CD14-positive monocyte (primary cell): ENCODE data around the gene CDH16. TPM values are rescaled to one million over a fixed set of nuclear protein-coding genes. Genes with fewer than 3 reads are reported as not detected.
A peak's percentile ranks its signal among the peaks of the same experiment; 100 is the strongest.
"Not testable (repeated sequence)": the region's sequence is repeated elsewhere in the genome, so short reads cannot be mapped to it uniquely, and the experiment has no call there.

Source experiments
- DNase-seq, 3 donors: peaks; one replicate each; pipeline ENCODE4 v3.0.0-alpha.2; 2011 to 2022
- H2AFZ ChIP-seq: 2 replicates; pipeline ENCODE4 v1.6.0; 2012; ENCODE audit warnings: mild to moderate bottlenecking, low read depth, low read length, inconsistent platforms; ENCODE audit not compliant: insufficient read depth, poor library complexity, severe bottlenecking
- H3K27ac ChIP-seq, 2 donors: 1 replicate in 1 of 2; 2 replicates in 1 of 2; pipeline ENCODE4 v1.5.1; 2012 to 2013; ENCODE audit warnings: low read length in 2 of 2, control low read depth in 1 of 2, inconsistent platforms in 1 of 2, low read depth in 1 of 2, mild to moderate bottlenecking in 1 of 2
- H3K27me3 ChIP-seq, 2 donors: one replicate each; pipeline versions ENCODE4 v1.6.0 to v1.6.1; 2011 to 2013; ENCODE audit warnings: low read length in 2 of 2; ENCODE audit not compliant: control insufficient read depth in 2 of 2, insufficient read depth in 2 of 2
- H3K36me3 ChIP-seq, 2 donors: replicated peaks in 1 of 2; 1 replicate in 1 of 2; 2 replicates in 1 of 2; pipeline versions ENCODE4 v1.5.1 to v1.6.1; 2012 to 2013; ENCODE audit warnings: low read length in 2 of 2, control low read depth in 1 of 2, inconsistent platforms in 1 of 2, mild to moderate bottlenecking in 1 of 2; ENCODE audit not compliant: insufficient read depth in 2 of 2, control insufficient read depth in 1 of 2
- H3K4me1 ChIP-seq, 2 donors: 1 replicate in 1 of 2; 2 replicates in 1 of 2; pipeline versions ENCODE4 v1.5.1 to v1.6.1; 2012 to 2013; ENCODE audit warnings: low read length in 2 of 2, control low read depth in 1 of 2, inconsistent platforms in 1 of 2, mild to moderate bottlenecking in 1 of 2, moderate library complexity in 1 of 2; ENCODE audit not compliant: insufficient read depth in 2 of 2, control insufficient read depth in 1 of 2
- H3K4me2 ChIP-seq: replicated peaks from 2 replicates; pipeline ENCODE3; 2012; ENCODE audit warnings: low read length, moderate library complexity, mild to moderate bottlenecking; ENCODE audit not compliant: poor library complexity, severe bottlenecking; ENCODE audit errors: extremely low read depth
- H3K4me3 ChIP-seq, 3 experiments: fragments of 200-600 bp in 1 of 3; sonication (generic) in 1 of 3; replicated peaks in 1 of 3; 1 replicate in 2 of 3; 2 replicates in 1 of 3; pipeline ENCODE4 v1.5.1; 2011 to 2013; ENCODE audit warnings: low read length in 3 of 3, mild to moderate bottlenecking in 3 of 3, control low read depth in 2 of 3, low read depth in 2 of 3, inconsistent platforms in 1 of 3, moderate library complexity in 1 of 3
- H3K79me2 ChIP-seq: 2 replicates; pipeline ENCODE4 v1.6.0; 2012; ENCODE audit warnings: mild to moderate bottlenecking, control low read depth, inconsistent platforms, low read length, moderate library complexity; ENCODE audit not compliant: insufficient read depth
- H3K9ac ChIP-seq: 2 replicates; pipeline ENCODE4 v1.6.0; 2017; ENCODE audit warnings: low read length, mild to moderate bottlenecking; ENCODE audit not compliant: insufficient read depth, poor library complexity, severe bottlenecking
- H3K9me3 ChIP-seq, 2 donors: replicated peaks in 1 of 2; 1 replicate in 1 of 2; 2 replicates in 1 of 2; pipeline versions ENCODE4 v1.5.1 to v1.6.1; 2012 to 2013; ENCODE audit warnings: low read length in 2 of 2, control low read depth in 1 of 2; ENCODE audit not compliant: control insufficient read depth in 1 of 2, insufficient read depth in 1 of 2
- H4K20me1 ChIP-seq: 2 replicates; pipeline ENCODE4 v1.6.0; 2012; ENCODE audit warnings: mild to moderate bottlenecking, low read length, control low read depth, moderate library complexity; ENCODE audit not compliant: insufficient read depth
- H3K27ac Mint-ChIP-seq, 7 donors: one replicate each; pipeline ENCODE4 v1.8.0; 2020; ENCODE audit warnings: mild to moderate bottlenecking in 7 of 7, mixed read lengths in 7 of 7, moderate library complexity in 6 of 7, inconsistent platforms in 2 of 7
- H3K27me3 Mint-ChIP-seq, 3 donors: one replicate each; pipeline ENCODE4 v1.8.0; 2021 to 2022; ENCODE audit warnings: low read depth in 3 of 3, mild to moderate bottlenecking in 3 of 3, mixed read lengths in 3 of 3, moderate library complexity in 3 of 3, inconsistent platforms in 1 of 3
- H3K36me3 Mint-ChIP-seq, 2 donors: one replicate each; pipeline ENCODE4 v1.8.0; 2020; ENCODE audit warnings: mixed read lengths in 2 of 2, inconsistent platforms in 1 of 2, mild to moderate bottlenecking in 1 of 2
- H3K4me1 Mint-ChIP-seq: one replicate; pipeline ENCODE4 v1.8.0; 2020; ENCODE audit warnings: mild to moderate bottlenecking, mixed read lengths
- H3K4me3 Mint-ChIP-seq, 2 donors: one replicate each; pipeline ENCODE4 v1.8.0; 2020; ENCODE audit warnings: mild to moderate bottlenecking in 2 of 2, mixed read lengths in 2 of 2, moderate library complexity in 1 of 2
- H3K9me3 Mint-ChIP-seq, 7 donors: one replicate each; pipeline ENCODE4 v1.8.0; 2020 to 2022; ENCODE audit warnings: mixed read lengths in 7 of 7, mild to moderate bottlenecking in 6 of 7, moderate library complexity in 6 of 7, inconsistent platforms in 2 of 7
- CTCF ChIP-seq: fragments of 200-600 bp; IDR thresholded peaks from one replicate; pipeline ENCODE4 v1.8.0; 2022; ENCODE audit warnings: antibody characterized with exemption, mild to moderate bottlenecking
- WGBS: methylation state at CpG from one replicate; pipeline ENCODE4 v1.1.5; 2013; ENCODE audit warnings: missing lambda C conversion rate; ENCODE audit not compliant: insufficient coverage; 5-methylcytosine and 5-hydroxymethylcytosine counted together
- intact Hi-C, 2 donors: fragments of 100-400 bp; cut with micrococcal nuclease; formaldehyde crosslinking; loops; one replicate each; pipeline versions ENCODE4 v1.15.0 to v1.15.1; 2023
- polyA plus RNA-seq, 3 donors: library from polyadenylated mRNA; depleted of rRNA in 1 of 3; unstranded in 2 of 3; stranded (reverse) in 1 of 3; fragments of 300-500 nt in 2 of 3; fragments of >200 nt in 1 of 3; fragmentation: Illumina TruSeq in 2 of 3; gene quantifications; 1 replicate in 2 of 3; 2 replicates in 1 of 3; pipeline ENCODE4 v1.2.3, GENCODE V29; 2012 to 2021

CDH16 gene
- polyA plus RNA-seq, 3 donors: not detected

- intact Hi-C loops: no loop called here
Observed at GRCh38 chr16:66935314-66936011, 16.8 kb upstream of the CDH16 start, which contains the start of gene CES2. Gene CES2 (plus strand): TSS chr16:66935516. CDS start chr16:66935636, 120 bp downstream.

GRCh38 chr16:66934839-66935313 is 16.2 kb upstream of the CDH16 start:
- Mint-ChIP-seq H3K36me3 (peaks cover 40 to 57% of the 10 kb centered on the region in 2 donors), H3K27ac (peak overlapping the region; percentile 91 to 97 (median 94)), H3K4me1 (peaks cover 51% of the 10 kb centered on the region), H3K4me3 (peak overlapping the region; percentile 96 to 97)
- H4K20me1 ChIP-seq: peaks cover 55% of the 10 kb centered on the region
- DNase-seq: peak in 2 of 3 donors; percentile 35 to 40
- WGBS: 0% methylated on average over 6 of the region's 24 CpGs
- H3K36me3 ChIP-seq: peaks cover 29 to 46% of the 10 kb centered on the region in 2 donors
- H3K9me3 Mint-ChIP-seq, H3K27me3 ChIP-seq, H3K9me3 ChIP-seq, H3K27me3 Mint-ChIP-seq: not testable (repeated sequence)
- peak overlapping the region; percentile 98 for H3K4me2 ChIP-seq
- H3K79me2 ChIP-seq: peaks cover 55% of the 10 kb centered on the region
- H3K9ac ChIP-seq: peak overlapping the region; percentile 89
- H2AFZ ChIP-seq: peak overlapping the region; percentile 97
- intact Hi-C loops: loop anchor here in 1 of 2 donors (5.0 kb wide), 1 partner anchor 38 kb away; no protein-coding TSS in a partner anchor
- peak overlapping the region; percentile 60 to 93 for H3K27ac ChIP-seq
- peak overlapping the region; percentile 50 to 100 (median 74) for H3K4me3 ChIP-seq
- peaks cover 24 to 38% of the 10 kb centered on the region in 2 donors for H3K4me1 ChIP-seq

More at GRCh38 chr16:66935314-66936011, 16.8 kb upstream of the CDH16 start, which contains the start of gene CES2:
- H3K36me3 ChIP-seq: peaks cover 35 to 51% of the 10 kb centered on the region in 2 donors
- H3K4me1 ChIP-seq: peaks cover 24 to 38% of the 10 kb centered on the region in 2 donors
- H4K20me1 ChIP-seq: peaks cover 60% of the 10 kb centered on the region
- H3K27me3 Mint-ChIP-seq: peaks cover 0 to 2% (median 1%) of the 10 kb centered on the region in 3 donors
- TF ChIP-seq CTCF: no peak
- peaks cover 0 to 2% (median 0%) of the 10 kb centered on the region in 7 donors for H3K9me3 Mint-ChIP-seq
- H3K4me3 Mint-ChIP-seq: peak within 1 kb of the TSS; percentile 96 to 97
- H3K27me3 ChIP-seq: no peaks in the 10 kb centered on the region
- no peak for DNase-seq
- H3K4me1 Mint-ChIP-seq: peaks cover 51% of the 10 kb centered on the region
- peak within 1 kb of the TSS; percentile 97 for H2AFZ ChIP-seq
- H3K36me3 Mint-ChIP-seq: peaks cover 46 to 62% of the 10 kb centered on the region in 2 donors
- no peaks in the 10 kb centered on the region for H3K9me3 ChIP-seq
- peak within 1 kb of the TSS; percentile 50 to 100 (median 74) for H3K4me3 ChIP-seq
- 62% methylated on average over 36 of the region's 44 CpGs for WGBS
- peak within 1 kb of the TSS; percentile 60 to 93 for H3K27ac ChIP-seq
- peak within 1 kb of the TSS; percentile 91 to 97 (median 94) for H3K27ac Mint-ChIP-seq
- H3K4me2 ChIP-seq: peak within 1 kb of the TSS; percentile 98
- H3K9ac ChIP-seq: peak within 1 kb of the TSS; percentile 89
- peaks cover 55% of the 10 kb centered on the region for H3K79me2 ChIP-seq
